HG02759 (cell line): ENCODE results near the gene APBB1.

Experiments
- ATAC-seq: cut with Tn5 transposase; IDR thresholded peaks from one replicate; pipeline ENCODE4 v1.9.1; 2021; ENCODE audit warnings: mild to moderate bottlenecking, moderate library complexity; ENCODE audit not compliant: unreplicated experiment

The APBB1 gene

DNA sequence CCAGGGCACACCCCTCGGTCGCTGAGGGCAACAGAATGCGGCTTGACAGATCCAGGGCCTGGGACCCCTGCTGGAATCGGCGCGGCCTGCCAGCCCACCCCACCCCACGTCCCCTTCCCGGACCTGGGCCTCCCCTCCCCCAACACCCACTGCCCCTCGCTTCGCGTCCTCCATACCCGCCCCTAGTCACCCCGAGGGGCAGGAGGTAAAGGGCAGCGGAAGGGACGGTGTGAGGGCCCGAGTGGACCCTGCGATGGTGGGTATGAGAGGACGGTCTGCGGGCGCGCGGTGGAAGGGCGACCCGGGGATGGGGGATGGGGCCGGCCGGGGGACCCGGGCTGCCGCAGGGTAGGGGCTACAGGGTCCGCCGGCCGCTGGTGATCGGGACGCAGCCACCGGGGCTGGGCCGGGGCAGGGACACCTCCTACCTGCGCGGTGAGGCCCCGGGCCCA lies 311 bp downstream of the APBB1 start:
- no peak for ATAC-seq

GRCh38 chr11:6417907-6418556 lies 862 bp downstream of the APBB1 start:
- ATAC-seq: no peak

GRCh38 chr11:6415797-6416196 lies 3.1 kb downstream of the APBB1 start:
- no peak for ATAC-seq

- ATAC-seq: no peak
Observed at GRCh38 chr11:6414874-6415328, 4.0 kb downstream of the APBB1 start.

DNA sequence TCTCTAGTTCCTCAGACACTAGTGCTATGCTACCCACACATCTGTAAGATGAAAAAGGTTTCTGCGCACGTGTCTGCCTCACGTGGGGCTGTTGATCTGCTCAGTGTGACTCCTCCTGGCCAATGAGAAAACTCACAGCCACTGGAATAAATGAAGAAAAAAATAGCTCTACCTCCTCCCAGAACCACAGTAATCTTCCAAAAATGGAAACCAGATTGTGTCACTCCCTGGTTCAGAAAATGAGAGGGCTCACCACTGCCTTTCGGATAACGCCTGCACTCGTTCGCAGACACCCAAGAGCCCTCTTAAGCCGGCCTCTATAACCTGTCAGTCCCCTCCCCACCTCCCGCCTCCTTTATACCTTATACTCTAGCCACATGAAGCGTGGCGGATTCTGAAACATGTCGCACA lies 5.1 kb downstream of the APBB1 start:
- ATAC-seq: no peak

DNA sequence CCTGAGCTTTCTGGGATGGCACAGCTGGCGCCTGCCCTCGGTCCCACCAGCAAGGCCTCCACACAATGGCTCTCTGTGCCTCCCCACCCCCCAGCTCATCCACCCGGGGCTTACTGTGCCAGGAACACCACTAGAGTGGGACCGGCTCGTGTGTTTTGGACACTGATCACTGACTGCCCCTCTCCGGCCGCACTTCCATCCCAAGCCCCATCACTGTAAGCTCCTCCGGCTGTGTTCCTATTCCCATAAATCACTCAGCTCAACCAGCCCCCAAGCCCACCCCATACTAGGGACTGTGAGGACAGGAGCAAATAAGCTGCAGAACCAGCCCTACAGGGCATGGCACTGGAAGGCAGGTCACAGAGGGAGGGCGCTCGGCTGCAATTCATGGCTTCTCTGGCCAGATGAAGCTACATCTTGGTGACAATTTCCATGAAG lies 7.3 kb downstream of the APBB1 start:
- ATAC-seq: no peak

DNA sequence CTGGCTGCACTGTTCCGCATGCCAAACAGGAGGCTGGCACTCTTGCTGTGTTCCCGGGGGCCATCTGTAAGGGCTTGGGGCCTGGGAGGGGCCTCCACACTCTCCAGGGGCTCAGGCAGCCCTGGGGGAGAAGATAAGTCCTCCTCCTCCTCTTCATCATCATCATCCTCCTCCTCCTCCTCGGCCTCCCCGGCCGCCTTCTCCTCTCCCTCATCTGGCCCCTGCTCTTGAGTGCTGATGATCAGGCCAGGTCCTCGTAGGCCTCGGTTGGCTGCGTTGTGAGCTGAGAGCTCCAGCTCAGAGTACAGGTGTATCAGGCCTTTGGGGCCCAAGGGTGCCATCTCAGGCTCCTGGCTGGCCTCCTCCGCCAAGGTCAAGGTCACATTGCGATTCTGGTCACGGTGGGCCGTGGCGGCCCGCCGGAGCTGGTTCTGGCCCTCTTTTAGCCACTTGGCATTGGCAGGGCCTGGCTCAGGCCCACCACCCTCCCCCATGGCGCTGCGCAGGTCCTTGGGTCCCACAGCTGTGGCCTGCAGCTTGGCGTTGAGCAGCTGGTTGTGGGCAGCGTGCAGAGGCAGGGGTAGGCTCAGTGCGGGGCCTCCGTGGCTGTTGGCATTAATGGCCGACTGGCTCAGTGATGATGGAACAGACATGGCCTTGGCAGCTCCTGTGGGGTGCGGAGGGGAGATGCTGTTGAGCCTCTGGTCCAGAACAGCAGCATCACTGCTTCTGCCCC lies 8.0 kb downstream of the APBB1 start:
- no peak for ATAC-seq

DNA sequence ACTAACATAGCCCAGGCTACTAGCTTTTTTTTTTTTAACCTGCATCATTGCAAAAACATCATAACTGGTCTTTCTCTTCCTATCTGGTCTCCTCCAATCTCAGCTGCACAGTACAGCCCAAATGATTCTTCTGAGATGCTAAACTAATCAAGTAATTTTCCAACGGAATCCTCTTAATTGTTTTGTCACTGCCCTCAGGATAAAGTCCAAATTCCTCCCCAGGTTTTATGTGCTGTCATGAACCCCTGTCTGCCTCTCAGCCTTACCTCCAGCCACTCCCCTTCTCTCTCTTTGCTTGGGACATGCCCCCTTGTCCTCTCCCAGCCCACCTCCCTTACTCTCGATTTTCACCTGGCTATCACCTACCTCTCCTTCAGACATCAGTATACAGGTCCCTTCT lies 12.5 kb downstream of the APBB1 start:
- ATAC-seq: no peak

- ATAC-seq: no peak
Observed at GRCh38 chr11:6405846-6406245, 13.0 kb downstream of the APBB1 start.

- no peak for ATAC-seq
Observed at GRCh38 chr11:6405052-6405667, 13.7 kb downstream of the APBB1 start.

DNA sequence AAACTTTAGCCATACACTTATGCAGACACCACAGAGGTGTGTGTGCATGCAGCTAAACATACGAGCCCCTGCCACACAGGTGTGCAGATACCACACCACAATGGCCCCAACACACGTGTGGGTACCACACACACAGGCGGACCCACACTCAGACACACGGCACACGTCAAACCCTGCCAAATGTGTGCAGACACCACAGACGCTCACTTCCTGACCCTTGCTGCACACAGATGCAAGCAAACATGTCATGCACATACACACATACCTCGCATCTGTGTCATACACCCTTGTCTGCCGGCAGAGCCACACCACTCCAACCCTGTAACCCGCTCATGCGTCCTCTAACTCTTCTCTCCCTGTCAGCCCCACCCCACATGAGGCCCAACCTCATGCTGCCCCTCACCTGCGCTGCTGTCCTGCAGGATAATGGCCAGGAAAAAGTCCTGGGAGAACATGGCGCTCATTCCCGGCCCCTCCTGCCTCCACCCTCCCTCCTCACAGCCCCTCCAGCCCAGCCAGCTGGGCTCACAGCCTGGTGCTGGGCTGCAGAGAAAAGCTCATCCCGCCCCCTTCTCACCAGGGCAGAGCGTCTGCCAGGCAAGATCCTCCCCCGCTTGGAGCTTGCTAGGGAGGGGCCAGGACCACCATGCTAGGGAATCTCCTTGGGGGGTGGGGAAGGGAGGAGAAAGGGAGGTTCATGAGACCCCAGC lies 14.4 kb downstream of the APBB1 start:
- no peak for ATAC-seq

DNA sequence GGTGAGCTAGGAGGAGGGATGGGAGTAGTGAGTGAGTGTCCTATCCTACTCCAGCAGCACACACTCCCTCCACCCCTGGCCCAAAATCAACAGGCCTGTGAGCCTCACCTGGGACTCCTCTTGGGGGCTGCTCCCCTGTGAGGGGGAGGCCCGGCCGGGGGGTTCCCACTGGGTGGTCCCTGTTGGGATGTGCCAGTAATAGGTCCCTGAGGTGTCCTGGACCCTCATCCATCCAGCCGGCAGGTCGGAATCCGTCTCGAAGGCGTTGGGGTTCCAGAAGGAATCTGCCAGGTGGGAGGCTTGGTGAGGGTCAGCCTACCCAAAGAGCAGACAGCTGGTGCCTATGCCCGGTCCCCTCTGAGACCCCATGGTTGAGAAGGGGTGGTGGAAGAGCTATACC lies 15.4 kb downstream of the APBB1 start:
- no peak for ATAC-seq

GRCh38 chr11:6402561-6402981 lies 16.3 kb downstream of the APBB1 start:
- ATAC-seq: peak; percentile 93

DNA sequence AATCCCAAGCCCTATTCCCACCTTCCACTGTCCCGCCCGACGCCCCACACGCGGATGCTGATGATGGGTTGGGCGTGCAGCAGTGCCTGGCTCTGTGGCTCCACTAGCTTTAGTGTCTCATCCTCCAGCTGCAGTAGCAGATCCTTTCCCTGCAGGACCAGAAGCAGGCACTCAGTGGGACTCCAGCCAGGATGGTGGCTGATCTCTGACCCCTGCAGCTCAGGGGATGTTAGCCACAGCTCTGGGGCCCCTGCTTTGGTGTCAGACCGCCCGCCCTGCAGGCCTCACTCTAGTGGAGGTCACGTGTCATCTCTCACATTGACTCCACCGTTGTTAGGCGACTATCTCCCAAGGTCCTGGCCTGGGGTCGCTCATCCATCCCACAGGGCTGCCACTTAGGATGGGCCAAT lies 16.8 kb downstream of the APBB1 start:
- peak; percentile 45 for ATAC-seq

DNA sequence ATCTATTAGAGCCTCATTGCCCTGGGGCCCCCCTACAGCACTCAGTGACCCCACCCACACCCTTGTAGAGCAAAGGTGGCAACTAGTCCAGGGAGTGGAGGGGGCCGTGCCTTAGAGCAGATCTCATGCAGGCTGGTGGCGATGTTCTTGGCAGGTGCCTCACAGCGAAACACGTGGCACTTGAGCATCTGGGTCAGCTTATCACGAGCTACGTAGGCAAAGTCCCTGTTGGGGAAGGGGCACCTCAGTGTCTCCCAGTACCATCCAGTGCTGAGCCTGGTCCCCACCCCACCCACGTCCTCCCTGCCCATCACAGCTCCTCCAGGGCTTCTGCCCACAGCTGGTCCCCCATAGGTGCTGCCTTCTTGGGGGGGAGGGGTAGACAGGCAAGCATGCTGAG lies 17.4 kb downstream of the APBB1 start:
- ATAC-seq: no peak

GRCh38 chr11:6400431-6401345 lies 18.2 kb downstream of the APBB1 start:
- ATAC-seq: no peak

- ATAC-seq: no peak
Observed at GRCh38 chr11:6397636-6398035, 21.3 kb downstream of the APBB1 start.

- ATAC-seq: no peak
Observed at GRCh38 chr11:6397156-6397555, 21.7 kb downstream of the APBB1 start.

DNA sequence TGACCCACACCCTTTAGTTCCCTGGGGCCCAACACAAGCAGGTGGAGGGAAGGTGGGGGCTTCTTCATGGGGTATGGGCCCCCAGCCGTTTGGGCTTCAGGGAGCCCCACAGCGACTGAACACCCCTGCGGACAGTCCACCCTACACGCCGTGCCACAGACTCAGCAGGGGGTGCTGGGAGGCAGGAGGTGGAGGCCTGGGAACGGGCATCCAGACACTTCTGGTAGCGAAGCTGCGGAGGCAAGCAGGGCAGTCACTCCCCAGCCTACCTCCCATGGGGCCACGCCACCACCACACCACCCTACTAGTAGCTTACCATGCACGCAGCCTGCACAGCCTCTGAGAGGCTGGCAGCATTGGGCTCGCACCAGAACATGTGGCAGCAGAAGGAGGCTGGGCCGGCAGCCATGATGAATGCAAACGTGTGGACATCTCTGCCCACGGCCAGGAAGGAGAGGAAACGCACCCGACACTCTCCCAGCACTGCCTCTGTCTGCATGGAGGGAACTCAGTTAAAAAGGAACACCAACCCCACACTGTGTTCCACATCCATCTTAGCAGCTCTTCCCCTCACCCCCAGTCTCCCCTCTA lies 23.3 kb downstream of the APBB1 start:
- no peak for ATAC-seq
